HG02885 (cell line): ENCODE results near the gene SLF2.
"Not testable (repeated sequence)": the region's sequence is repeated elsewhere in the genome, so short reads cannot be mapped to it uniquely, and the experiment has no call there.

Source experiments
- ATAC-seq: cut with Tn5 transposase; IDR thresholded peaks from one replicate; pipeline ENCODE4 v1.9.1; 2021; ENCODE audit warnings: mild to moderate bottlenecking; ENCODE audit not compliant: unreplicated experiment, poor library complexity

Gene SLF2

DNA sequence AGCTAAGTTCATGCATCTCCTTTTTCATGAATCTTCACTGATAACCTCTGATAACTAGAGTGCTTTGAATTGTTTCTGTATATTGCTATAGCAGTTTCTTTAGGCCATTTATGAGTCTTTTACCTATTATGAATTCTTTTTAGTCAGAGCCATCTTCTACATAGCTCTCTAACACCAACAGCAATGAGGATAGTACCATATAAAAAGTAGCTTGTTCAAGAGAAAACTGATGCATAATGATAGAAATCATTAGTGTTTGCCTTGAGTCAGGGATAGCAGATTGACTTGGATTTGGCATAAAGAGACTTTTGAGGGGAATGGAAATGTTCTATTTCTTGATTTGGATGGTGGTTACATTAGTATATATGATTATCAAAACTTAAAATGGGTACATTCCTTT, 30.7 kb downstream of the SLF2 start:
- no peak for ATAC-seq

DNA sequence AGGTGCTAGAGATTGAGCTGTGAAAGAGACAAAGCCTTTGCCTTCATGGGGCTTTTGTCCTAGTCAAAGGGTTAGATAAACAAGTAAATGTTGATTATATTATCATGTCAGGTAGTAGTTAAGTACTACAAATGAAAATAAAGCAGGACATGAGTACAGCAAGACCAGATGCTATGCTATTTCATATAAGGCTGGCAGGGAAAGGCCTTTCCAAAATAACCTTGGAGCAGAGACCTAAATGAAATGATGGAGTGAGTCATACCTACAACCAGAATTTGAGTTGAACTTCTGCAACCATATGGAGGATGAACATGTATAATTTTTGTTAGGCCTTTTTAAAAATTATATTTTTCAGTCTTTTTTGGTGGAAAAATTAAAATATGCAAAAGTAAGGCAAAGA, 33.0 kb downstream of the SLF2 start:
- ATAC-seq, result no peak

DNA sequence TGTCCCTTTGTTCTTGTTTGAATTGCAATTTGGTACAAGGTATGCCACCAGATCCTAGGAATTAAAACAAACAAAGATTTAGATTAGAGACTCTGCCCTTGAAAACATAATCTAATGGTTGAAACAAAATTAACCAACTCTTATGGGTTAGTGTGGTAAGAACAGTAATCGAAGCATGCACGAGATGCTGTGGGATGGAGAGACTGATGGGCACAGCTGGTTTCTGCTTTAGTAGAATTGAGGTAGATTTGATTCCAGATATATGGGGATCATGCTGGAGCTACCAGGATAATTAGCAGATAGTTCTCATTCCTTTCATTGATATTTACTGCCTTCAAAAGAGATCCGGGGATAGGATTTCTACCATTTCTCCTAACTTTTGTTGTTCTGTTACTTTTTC, 36.2 kb downstream of the SLF2 start:
- no peak for ATAC-seq

DNA sequence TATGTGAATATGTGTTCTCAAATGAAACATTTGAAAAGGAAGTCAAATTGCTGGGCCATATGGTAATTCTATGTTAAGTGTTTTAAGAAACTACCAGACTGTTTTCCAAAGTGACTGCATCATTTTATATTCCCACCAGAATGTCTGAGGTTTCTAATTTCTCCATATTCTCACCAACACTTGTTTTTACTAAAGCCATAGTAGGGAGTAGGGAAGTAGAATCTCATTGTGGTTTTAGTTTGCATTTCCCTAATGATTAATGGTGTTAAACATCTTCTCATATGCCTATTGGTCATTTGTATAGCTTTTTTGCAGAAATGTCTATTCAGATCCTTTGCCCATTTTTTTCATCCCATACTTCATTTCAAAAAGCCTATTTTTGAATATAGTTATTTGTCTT, 47.5 kb downstream of the SLF2 start:
- no peak for ATAC-seq

DNA sequence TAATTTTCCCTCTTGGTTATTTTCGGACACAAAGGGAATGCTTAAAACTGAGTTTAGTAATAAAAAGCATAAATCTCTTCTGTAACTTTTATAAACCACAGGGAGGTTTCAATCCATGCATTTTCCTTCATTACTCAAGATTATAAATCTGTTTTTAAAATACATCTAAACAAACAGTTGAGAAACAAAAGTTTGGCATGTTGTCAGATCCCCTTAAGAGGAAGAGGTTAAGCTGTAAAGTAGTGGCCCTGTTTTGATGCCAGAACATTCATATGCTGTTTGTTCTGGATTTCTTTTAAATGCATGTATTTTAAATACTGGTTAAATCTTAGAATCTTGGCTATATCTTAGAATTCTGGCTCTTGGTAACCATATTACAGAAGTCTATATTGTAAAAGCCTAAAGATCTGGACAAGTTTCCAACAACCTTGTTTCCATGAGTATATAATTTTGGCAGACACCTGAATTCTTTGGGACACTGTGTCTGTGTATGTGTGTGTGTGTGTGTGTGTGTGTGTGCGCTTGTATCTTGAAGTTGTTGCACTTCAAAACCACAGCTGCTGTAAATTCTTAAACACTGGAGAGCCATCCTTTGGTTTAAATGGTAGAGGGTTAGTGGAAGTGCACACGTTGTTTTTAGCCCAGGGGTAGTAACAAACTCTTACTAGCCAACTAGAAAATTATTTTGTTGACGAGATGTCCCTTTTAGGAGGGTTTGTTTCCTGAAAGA, 49.8 kb downstream of the SLF2 start:
- ATAC-seq, result no peak

DNA sequence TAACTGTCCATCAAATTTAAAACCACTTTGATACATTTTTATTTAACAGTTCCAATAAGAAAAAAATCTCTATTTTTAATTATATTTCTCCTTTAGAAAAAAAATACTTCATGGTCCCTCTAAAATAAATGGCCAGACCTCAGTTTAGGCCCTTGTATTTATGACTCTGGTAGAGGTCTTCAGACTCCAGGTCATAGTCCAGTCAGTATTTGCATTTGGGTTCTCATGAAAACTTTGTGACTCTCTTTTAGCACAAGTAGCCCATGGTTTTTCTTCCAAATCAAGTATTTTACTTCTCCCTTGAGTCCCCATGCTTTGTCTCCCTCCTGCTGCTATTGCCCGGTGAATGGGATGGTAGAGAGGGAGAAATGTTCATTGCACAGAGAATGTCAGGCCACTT, 51.1 kb downstream of the SLF2 start:
- no peak for ATAC-seq

DNA sequence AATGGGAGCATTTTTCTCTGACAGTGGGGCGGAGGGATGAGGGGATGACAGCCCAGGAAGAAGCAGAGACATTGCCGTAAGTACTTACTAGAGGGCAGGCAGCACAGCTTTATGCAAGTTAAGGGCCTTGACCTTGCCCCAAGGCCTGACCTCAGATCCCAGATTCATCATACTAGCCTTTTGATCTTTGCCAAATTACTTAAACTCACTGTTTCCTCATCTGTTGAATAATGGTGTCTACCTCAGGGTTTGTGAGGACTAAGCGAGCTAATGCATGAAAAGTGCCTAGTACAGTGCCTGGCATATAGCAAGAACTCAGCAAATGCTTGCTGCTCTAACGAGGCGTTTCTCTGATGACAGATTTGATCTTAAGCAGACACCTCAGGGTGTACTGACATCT, 53.1 kb downstream of the SLF2 start:
- ATAC-seq, result no peak

DNA sequence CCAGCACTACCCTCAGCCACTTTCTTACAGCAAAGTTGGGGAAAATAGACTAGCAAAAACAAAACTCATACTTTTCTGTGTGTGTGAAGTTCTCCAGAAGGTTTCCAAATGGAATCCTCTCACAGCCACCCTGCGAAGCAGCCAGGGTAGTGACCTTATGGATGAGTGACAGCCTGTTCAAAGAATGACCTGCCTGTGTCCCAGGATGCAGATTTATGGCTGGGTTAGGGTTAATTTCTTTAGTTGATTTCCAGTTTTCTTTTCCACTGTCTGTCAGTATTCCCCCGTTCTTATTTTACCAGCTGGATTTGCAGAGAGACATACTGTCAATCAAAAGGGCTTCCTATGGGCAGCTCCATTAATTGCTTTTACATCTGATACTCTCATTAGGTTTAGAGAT, 54.1 kb downstream of the SLF2 start:
- ATAC-seq, result no peak

DNA sequence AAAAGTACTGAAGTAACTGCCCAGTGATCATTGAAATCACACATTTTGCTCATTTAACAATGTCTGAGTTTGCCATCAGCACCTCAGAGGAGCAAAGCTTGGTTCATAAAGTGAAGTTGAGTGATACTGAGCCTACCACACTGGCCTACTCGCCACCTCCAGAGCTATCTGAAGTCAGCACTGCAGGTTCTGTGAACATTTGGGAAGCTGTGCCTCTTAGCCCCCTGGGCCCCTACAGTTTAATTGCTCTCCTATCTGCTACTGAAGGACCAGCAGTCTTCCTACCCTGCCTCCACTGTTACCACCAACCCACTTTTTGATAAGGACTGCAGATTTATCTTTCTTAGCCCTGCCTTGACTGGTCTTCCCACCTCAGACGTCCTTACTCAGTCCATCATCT, 54.6 kb downstream of the SLF2 start:
- ATAC-seq, result no peak

DNA sequence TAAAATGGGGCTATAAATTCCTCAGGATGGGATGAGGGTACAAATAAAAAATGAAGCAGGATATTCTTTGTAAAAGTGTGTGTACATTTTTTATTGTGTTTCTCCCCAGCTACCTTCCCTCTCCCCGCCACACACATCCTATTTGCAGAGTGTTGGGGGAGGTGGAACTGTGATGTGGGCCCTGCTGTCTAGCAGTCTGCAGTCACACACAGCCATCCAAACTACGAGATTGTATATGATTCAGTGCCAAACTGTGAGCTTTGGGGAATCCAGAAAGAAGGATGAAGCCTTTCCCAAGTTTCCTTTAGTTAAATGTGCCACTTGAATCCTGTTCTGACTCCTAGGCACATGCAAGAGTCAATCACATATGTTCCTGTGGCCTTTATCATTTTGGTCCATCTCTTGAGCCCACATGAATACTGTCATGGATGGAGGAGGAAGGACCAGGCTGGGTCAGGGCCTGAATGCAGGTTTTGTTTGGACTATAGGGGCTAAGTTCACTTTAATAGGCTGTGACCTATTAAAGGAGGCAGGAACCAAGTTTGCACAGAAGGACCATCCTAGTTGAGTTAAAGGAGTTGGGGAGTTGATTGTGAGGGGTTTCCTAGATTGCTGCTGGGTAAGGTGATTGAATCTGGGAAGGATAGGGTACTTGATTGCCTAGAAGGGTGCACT, 55.4 kb downstream of the SLF2 start:
- no peak for ATAC-seq

DNA sequence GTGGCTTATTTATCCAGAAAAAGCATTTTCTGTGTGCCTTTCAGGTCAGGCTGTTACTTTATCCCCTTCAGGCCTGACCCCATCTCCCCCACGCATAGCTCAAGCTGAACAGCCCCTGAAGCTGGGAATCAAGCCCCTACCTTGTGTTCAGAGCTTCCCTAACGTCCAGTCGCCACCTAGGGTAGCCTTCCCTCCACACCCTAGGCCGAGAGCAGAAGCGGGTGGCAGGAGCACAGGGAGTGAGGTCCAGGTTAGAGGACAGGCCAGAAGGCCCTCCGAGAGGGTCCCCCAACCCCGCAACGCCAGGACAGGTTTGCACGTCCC, 56.1 kb downstream of the SLF2 start:
- ATAC-seq, result no peak

DNA sequence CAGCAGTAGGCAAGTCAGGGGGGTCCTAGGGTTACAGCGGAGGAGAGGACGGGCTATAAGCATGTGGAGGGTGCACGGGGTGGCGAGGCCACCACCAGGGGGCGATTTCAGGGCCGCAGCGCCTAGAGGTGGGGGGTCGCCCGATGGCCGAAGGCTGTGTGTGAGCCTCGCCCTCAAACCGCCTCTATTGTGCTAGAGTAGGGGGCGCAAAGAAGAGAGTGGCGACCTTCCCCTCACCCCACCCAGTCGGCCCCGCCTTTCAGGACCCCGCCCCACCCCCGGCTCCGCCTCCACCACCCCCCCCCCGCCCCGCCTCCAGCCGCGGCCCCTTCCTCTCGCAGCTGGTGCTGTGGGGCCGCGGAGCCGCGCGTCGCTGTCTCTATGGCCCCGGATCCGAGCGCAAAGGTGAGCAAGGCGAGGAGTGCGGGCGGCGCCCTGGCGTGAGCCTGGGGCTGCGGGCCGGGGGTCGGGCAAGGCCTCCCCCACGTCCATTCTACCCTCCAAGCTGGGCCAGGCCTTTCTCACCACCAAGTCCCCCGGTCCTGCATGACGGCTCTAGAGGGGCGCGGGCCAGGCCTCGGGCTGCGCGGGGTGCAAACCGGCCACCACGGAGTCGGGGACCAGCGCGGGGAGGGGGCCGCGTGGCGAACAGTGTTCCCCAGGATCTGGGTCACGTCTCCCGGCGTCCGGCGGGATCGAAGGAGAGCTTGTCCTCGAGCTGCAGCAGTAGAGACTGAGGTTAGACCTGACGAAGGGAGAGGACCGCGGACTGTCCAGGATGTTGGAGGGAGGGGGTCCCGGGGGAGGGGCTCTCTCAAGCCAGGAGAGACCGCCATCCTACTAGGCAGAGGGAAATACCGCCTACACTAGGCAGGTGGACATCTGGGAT, 56.7 kb downstream of the SLF2 start, which contains the start of gene SEMA4G:
SEMA4G (plus strand) TSS at position 318 of the 889 bp plus-strand sequence. CDS start 3,409 bp downstream, outside the sequence.
- no peak for ATAC-seq

DNA sequence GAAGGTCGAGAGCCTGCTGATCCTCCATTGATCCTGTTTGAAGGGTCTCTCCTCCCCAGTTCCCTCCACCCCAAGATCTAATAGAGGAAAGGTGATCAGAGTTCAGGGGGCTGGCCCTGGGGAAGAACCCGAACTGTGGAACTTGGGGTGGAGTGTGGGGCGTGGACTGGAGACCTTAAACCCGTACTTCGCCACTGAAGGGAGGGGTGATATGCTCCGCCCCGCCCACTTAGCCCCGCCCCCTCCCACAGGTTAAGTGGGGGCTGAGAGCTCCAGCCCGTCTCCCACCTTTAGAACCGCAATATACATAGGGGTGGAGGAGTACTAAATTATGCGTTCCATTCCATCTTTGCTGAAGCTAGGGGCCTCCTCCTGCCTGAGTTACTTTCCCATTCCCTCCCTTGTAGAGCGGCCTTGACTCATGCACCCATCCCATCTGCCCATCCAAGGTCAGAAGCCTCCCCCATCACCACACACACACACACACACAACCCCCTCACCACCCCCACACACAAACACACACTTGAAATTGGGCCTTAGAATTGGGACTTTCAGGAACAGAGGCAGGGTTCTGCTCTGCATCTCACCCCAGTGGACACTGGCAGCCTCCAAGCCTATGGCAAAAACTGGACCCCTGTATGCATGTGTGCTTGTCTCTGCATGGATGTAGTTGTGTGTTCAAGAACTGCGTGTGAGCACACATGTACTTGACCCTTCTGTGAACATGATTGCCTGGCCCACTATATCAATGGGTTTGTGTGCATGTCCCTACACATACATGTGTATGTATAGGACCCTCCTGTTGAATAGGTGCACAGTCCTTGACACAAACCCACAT, 57.5 kb downstream of the SLF2 start:
- no peak for ATAC-seq

DNA sequence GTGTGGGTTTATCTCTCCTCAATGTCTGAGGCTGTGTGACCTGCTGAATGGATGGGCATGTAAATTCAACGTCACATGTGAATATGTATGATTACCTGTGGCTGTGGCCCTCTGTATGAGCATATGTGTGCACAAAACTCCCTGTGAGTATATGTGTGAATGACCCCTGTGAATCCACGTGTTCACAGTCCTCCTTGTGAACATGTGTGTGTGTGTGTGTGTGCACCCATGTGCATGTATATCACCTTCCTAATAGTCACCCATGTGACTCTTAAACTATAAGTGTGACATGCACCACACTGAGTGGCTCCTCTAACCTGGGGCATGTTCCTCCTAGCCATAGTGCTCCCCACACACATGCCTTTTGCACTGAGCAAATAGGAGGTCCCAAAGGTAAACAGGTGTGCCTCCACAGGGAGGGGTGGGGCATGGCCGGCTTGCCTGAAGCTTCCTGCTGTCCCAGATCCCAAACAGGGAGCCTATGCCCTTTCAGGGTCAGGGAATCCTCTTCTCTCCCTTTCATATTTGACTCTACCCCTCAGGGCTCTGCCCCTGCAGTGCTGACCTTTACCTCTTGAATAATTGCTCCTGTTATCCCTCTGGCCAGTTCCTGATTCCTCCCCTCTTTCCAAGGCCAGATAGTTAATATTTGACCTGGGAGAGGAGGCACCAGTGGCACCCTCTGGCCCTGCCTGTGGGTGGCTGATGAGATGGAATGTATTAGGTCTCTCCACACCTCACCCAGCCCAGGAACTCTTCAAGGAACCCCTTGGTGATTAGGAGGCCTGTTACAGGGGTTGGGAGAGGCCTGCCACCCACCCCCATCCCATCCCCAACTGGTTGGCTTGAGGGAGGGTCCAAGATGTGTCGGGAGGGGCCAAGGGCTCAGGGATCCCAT, 58.4 kb downstream of the SLF2 start:
- no peak for ATAC-seq

DNA sequence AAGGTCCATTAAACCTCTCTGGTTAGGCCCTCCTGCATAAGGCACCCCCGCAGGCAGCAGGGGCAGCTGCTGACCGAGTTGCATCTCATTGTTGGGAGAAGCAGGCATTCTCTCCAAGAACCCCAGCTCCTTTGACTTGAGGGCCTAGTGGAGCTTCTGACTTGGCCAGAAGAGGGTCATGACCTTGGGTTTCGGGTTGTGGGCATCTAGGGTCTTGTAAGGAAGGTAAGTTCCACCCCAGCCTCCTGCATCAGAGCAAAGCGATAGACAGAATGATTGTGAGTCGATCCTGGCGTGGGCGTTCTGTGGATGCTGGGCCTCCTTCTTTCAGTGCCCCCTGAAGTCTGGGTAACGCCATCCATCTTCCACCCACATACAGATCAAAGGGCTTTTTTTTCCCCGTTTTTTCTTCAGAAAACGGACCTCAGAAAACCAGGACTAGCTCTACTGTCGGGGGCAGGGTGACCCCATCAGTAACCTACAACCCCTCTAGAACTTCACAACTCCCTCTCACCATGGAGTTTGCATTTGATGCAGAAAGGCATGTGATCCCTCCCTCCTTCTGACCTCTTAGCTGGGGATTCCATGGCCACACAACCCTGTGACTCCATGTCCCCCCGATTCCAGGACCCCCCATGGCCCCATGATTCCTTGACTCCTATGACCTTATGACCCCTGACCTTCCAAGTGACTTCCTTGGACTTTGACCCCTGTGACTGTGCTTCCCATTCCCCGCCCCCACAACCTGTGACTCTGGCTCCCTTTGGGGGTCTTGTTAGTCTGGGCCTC, 59.5 kb downstream of the SLF2 start:
- no peak for ATAC-seq

DNA sequence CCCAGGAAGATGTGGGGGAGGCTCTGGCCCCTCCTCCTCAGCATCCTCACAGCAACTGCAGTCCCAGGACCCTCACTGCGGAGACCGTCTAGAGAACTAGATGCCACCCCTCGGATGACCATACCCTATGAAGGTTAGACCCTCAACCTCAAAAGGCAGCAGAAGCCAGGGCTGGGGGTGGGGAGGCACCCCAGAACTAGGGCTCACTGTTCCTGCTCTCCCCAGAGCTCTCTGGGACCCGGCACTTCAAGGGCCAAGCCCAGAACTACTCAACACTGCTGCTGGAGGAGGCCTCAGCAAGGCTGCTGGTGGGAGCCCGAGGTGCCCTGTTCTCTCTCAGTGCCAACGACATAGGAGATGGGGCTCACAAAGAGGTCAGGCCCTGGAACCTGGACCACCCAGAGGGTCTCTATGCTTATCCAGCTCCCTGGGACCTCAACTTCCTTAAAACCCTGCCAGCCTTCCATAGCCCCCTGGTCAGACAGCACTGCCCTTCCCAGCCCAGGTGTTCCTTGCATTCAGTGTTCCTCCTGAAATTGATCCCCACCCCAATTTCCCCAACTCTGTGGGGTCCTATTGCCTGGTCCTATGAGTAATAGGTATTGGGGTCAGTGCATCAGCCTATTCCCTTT, 60.3 kb downstream of the SLF2 start:
- ATAC-seq, result no peak

DNA sequence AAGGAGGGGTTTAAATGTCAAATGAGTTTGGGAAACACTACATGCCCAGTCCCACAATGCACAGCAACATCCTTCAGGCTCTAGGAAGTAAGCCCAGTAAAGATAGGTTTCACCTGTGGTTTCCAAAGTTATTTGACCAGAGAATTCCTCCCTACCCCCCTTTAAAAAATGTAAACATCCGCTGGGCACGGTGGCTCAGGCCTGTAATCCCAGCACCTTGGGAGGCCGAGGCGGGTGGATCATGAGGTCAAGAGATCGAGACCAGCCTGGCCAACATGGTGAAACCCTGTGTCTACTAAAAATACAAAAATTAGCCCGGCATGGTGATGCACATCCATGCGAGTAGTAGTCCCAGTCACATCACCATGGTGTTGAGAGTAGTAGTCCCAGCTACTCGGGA, 62.6 kb downstream of the SLF2 start:
- not testable (repeated sequence) for ATAC-seq

DNA sequence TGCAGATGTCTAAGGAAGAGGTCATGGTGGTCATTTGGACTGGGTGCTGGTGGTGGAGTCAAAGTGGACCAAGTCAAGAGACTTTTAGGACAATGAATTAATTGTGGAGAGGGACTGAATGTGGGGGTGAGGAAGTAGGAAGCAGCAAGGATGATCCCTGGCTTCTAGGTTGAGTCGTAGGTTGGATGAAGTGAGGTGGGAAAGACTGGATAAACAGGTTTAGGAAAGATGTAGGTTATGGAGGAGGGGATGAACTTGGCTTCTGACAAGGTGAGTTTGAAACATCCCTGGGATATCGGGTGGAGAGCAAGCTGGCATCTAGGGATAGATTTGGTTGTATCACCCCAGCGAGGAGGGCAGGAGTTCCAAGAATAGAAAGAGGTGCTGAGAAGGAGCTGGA, 64.1 kb downstream of the SLF2 start:
- no peak for ATAC-seq
